GM18909 (cell line): ENCODE data around the gene KCNH1.

Experiments
- ATAC-seq: cut with Tn5 transposase; IDR thresholded peaks from one replicate; pipeline ENCODE4 v1.9.1; 2021; ENCODE audit warnings: mild to moderate bottlenecking; ENCODE audit not compliant: unreplicated experiment, poor library complexity

The KCNH1 gene

DNA sequence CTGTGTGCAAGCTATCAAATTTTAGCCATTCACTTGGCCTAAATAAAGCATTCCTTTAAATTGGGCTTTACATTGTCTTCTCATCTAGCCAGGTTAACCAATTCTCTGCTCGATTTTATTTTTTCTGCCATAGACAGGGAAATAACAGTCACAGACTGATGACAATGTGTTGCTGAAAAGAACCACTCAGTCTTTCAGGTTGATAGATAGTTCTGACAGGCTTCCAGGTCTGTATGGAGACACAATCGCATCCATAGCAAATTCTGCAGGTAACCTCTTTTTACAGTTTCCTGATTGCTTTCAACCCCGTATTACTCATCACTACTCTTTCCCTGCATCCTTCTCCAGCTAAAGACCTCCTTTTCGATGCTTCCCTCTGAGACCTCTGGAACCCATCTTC, 198.0 kb downstream of the KCNH1 start:
- no peak for ATAC-seq

DNA sequence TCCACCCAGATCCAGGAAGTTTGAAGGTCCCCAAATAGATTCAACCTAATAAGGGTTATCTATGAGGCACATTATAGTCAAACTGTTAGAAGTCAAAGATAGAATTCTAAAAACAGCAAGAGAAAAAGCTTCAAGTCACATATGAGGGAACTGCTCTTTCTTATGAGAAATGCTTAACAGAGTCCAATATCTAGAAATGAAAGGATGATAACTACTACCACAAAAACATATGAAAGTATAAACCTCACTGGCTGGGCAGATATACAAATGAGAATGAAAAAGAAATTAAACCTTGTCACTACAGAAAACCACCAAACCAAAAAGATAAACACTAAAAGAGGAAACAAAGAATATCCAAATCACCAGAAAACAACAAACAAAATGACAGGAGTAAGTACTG, 201.8 kb downstream of the KCNH1 start:
- no peak for ATAC-seq

DNA sequence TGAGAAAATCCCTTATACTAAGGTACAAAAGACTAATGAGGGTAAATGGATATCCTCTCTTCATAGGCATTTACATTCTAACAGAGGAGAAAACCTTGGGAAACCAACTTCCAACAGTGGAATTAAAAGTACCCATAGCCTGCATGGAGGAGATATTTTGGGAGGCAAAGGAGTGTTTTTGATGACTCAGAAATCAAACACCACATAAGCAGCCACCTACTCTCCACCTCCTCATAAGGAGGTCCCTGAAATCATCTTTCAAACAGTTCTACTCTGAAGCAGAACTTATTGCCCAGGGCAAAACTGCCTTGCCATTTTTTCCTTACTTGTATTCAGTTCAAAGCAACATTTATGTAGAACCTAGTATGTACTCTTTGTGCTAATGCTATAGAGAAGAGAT, 211.3 kb downstream of the KCNH1 start:
- ATAC-seq = no peak

DNA sequence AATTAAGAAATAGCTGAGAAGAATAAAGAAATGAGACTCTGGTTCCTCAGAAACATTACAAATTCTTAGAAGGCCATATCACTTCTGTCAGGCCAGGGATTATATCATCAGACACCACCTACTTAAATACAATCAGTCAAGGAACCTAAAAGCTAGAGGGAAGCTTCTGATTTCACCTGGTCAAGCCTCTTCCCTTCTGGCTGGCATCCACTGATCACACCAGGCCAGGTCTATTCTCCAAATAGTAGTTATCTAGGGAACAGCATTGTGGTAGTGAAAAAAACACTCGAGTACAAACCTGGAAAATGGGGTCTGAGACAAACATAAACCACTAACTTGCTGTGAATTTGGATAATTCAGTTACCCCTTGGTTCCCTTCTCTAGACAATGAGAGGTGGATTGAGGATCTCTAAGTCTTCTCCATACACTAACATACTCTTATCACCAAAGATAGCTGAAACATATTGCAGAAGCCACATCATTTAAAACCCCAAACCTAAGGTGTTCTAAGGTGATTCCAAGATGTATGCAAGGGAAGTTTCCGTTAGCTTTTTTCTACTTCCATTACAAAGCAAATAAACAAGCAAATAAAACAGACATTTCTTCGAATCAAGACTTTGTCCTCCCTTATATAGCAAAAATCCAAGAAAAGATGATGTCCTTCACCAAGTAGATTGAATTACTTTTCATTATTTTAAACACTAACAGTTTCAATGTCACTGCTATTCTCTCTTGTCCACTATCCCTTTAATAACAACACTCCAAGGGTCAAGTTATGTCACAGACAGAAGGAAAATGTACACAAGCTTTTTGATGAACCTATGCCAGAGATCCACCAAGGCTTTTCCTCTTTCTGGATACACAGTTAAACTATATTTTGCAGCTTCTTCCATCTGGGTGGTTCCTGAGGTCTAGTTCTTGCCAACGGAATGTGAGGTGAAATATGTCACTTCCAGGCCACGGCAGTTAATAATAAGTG, 212.9 kb downstream of the KCNH1 start:
- no peak for ATAC-seq

DNA sequence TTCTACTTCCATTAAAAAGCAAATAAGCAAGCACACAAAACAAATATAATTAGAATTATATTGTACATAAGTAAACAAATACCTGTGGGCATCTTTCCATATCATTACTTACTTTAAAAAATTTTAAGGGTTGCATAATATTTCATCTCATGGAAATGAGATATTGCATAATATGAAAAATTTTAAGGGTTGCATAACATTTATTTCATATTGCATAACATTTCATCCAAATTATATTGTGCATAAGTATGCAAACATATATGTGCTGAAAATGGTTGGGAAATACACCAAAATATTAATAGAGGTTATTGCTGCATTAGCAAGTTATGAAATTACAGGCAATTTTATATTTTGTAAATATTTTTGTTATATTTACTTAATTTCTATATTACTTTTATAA, 213.7 kb downstream of the KCNH1 start:
- no peak for ATAC-seq

DNA sequence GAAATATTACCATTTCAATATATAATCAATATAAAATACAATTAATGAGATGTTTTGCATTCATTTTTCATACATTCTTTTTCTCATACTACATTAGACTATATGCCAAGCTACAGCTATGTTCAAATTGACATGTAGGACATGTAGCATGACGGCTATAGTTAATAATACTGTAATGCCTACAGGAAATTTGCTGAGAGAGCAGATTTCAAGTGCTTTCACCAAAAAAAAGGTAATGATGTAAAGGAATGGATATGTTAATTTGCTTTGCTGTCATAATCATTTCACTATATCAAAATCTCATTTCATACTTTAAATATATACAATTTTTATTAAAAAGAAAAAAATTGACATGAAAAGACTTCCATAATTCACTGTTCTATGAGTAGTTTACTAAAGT, 215.1 kb downstream of the KCNH1 start:
- ATAC-seq = no peak

DNA sequence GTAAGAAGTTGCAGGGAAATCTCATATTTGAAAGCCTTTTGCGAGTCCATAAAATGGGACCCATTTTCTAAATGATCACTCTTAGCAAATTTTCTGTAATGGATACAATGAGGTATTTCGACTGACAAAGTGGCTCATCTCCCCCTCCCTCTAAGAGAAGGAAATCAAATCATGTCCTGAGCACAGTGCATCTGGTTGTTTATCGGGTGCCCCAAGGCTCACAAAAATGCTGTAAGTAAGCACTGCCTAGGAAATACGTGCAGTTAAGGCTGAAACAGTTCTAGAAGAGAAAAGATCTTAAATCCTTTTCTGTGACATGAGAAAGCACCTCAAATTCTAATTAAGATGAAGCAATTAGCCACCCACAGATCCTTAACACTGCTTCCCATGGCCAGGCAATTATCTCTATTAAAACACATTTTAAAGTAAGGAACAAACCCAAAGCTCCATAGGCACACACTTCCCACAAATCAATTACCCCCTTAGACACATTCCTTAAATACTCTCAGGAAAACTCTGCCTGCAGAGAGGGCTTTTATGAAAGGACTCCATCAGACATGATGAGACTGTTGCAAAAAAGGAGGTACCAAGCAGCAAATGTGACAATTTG, 216.3 kb downstream of the KCNH1 start:
- ATAC-seq = no peak

DNA sequence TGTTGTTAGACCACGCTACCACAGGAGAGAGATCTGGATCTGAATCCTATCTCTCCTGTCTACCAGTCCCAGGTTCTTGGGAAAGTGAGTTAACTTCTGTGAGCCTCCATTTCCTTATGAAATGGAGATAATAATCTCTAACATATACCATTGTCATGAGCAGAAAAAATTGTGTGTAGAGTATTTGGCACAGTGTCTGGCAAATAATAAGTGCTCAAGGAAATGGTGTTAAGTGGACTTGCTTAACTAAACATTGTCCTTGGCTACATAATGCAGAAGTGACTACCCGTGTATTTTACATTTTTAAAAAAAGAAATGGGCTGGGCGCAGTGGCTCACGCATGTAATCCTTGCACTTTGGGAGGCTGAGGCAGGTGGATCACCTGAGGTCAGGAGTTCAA, 217.4 kb downstream of the KCNH1 start:
- ATAC-seq = no peak

DNA sequence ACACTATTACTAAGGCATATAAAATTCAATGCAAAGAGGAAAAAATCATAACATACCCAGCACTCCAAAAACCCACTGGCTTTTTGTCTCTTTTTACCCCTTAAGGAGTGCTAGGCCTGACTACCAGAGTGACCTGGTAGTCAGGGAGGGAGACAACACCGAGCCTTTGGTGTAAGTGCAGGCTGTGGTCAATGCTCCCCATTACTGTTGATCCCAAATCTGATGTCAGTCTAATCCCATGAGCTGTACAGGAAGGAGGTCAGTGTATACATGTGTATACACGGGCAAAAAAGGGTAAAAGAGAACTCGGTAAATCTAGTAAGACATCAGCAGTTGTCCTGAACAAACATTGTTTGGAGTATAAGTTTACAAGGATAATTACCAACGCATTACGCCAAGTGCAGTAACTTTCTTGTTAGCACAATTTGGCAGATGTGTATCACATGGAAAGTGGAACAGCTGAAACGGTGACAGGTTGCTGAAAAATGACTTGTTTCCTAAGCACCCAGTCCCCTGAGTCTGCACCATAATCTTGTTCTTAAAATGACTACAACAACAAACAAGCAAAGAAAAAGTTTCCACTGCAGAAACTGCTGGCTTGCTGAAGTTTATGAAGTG, 217.9 kb downstream of the KCNH1 start:
- no peak for ATAC-seq

DNA sequence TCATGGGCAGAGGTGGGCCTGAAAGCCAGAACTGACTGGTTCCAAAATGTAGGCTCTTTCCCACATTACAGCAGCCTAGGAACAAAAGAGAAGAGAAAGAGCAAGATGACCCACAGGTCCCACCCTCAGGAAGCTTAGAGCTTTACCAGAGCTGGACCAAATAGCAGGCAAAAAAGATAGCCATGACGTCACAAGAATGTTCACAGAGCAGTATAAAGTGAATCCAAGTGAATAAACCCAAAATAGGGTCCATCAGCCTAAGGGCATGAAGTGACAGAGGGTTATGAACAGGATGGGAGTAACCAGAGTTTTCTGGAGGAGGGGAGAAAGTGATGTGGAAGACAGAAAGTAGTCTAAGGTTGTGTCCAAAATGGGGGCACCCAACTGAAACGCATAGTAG, 221.2 kb downstream of the KCNH1 start:
- ATAC-seq = no peak

DNA sequence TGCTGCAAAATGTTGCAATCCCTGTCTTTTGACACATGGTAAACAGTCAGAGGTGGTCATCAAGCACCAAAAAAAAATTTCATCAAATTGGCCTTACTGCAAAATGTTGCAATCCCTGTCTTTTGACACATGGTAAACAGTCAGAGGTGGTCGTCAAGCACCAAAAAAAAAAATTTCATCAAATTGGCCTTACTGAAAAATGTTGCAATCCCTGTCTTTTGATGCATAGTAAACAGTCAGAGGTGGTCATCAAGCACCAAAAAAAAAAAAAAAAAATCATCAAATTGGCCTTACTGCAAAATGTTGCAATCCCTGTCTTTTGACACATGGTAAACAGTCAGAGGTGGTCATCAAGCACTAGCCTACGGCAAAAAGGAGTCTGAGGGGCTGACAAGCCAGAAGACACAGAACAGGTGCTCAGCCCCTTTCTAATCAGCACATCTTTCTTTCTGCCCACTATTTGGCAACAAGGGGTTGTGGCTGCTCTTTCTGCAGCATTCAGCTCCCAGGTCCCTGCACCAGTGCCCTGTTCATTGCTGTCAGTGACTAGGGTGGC, 223.8 kb downstream of the KCNH1 start:
- no peak for ATAC-seq

DNA sequence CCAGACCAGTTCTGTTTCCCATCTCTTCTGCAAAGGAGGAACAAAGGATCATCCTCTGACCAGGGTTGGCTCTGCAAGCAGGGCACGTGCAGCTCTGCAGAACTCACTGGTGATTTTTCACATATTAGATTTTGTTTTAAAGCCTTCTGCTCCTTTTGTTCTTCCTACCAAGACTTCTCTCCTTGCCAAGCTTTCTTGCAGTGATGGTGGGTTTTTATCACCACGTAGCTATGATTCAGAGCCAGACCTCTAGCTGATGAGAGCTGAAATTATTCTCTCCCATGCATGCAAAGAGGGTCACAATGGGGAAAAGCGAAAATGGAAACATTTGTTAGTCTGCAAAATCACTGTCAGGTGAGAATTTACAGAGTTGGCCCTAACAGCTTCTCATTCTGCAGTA, 225.2 kb downstream of the KCNH1 start:
- ATAC-seq = no peak

DNA sequence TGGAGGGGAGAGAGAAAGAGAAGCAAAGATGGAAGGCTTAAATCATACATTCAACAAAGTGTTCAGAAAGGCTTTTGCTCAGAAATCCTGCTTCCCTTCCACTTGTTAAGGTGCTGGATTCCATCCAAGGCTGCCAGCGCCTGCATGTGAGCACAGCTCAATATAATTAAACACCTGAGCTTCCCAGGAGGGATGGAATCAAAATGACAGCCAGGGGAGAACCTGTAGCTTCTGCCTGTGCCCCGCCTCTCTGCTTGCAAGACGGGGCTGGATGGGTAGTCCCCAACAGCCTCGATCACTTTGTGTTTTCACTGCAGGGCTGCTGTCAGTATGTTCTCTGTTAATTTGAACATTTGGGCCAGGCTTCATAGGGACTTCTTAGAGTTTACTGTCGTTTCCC, 225.7 kb downstream of the KCNH1 start:
- no peak for ATAC-seq

DNA sequence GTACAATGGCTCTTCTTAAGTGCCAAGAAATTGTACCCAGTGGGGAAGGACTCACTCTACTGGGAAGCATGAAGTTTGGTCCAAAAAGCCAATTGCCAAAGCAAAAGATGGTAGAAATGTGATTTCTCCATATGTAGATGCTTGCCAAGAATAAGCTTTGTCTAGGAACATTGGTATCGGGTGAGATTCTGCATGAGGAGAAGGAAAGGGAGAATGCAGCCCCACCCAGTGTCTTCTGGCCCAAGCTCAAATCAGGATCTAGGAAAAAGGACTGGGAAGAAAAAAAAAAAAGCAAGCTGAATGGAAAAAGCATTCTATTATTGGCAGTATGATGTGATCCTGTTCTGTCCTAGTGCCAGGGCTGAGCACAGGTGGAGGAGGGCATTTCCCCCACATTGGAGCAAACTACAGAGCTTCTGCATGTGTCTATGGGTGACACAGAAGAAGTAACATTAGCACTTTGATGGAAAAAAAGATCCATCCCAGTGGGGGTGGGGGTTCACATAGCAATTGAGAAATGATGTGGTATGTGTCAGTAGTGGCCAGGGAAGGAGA, 226.6 kb downstream of the KCNH1 start:
- no peak for ATAC-seq

DNA sequence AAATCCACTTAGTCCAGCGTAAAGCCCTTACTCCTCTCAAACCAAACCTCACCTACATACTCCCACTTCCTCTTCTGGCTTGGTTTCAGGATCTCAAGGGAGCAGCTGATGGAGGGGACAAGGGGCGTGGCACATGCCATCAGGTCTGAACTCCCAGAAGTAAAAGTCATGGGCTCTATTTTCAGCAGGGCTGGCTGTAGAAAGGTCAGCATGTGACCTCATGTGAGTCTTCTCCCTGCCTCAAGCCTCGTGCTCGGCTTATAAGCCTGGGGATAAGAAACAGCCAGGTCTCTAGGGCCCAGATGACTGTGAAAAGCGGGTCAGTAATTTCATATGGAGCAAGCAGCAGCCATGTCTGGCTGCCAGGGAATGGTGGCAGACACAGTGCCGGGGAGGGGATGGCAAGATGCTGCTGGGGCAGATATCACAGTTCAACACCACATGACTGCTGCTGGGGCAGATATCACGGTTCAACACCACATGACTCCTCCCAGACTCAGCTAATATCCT, 227.9 kb downstream of the KCNH1 start:
- ATAC-seq = no peak

DNA sequence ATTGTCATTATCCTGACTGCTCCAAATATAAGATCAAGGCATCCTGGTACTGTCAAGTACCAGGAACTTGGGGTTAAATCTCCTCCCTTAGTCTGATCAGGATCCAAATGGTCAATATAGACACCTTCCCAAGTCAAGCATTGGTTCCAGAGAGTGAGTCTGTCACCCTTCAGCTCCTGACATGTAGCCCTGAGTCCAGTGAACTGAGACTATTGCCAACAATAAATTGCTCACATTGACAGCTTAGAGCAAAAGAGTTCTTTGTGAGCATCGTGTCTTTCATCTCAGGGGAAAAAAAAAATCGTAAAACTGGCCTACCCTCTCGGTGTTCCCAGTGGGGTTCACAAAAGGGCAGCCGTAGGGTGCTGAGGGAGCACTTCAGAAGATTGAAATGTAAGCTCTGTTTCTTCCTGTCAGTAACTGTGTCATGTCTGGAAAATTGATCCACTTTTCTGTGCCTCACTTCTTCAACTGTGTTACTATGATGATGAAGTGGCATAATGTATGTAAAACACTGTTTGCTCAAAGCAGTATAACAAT, 228.5 kb downstream of the KCNH1 start:
- no peak for ATAC-seq

DNA sequence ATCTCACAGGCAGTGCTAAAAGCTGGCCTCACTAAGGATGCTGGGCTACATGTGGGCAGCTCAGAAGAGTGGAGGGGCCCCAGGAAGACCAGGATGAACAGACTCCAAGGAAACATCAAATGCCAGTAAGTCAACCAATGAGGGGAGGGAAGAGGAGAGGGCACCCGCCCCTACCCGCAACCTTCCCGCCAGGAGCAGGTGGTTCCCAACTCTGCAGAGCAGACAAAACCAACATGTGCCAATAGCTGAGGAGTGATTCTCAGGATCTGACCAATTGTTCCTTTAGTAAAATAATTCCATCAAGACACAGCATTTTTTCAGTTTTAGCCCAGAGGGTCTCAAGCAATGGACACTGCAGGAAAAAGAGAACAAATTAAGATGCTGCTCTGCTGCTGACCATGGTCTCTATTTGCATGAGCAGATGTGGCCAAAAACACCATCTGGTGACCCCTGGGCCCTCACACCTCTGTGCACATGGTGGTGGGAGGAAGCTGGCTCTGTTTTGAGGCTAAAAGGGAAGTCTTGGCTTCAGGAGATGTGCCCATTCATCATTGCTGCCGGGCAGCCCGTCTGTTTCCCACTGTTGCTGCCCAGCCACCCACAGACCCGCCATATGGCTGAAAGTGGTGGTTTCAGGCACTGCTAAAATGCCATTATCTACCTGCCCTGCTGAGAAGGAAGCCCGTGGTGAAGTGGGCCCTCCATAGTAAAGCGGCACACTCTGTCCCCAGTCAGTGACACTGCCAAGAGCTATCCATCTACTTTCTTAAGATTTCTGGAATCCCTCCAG, 231.8 kb downstream of the KCNH1 start:
- ATAC-seq = no peak

DNA sequence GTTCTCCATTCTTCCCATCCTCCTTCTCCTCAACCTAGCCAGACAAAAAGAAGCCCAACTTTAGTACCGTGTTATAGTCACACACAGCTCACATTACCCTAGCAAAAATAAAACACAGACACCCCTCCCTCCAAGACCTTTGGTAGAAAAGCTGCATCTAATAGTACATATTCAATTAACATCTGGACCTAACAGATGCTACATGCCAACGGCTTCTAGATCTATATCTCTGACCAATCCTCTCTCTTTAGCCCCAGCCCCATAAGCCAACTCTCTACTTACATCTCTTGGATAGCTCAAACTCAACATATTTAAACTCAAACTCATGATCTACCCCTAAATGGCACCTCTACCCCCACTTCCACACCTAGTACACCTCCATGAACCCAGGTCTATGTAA, 233.1 kb downstream of the KCNH1 start:
- no peak for ATAC-seq

DNA sequence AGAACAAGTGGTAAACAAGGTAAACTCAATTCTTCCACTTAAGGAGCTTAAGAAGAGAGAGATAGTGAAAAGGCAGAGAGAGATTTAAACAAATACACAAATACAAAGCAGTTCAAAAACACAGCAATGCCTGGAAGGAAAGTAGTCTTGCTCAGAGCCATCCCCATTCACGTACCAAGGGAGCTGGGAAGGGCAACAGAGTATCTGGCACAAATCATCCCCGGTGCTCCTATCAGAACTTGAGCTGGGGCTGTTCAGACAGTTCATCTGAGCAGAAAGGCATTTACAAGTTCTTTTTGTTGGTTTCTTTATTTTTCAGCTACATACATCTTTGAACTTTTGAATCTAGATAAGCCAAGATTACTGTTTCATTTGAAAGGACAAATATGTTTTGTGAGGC, 233.9 kb downstream of the KCNH1 start:
- ATAC-seq = no peak

DNA sequence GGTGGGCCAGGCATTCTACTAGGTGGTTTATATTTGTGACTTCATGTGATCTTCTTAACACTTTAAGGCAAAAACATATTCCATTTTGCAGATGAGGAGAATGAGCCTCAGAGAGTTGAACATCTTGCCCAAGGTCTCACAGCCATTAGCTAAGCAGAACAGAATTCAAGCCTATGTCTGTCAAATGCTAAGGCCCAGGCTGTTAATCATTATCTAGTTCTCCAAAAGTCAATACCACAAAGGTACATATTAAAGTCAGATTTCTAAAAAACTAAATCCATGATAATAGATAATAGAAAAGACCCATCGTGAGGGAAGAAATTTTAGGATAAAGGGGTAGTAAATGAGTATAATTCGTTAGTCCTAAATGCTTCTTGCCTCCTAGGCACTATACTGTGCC, 234.3 kb downstream of the KCNH1 start:
- ATAC-seq = no peak
